Caco-2 (cell line): ENCODE measurements around the gene SNX30. TPM values are rescaled to one million over a fixed set of nuclear protein-coding genes. Genes with fewer than 3 reads are reported as not detected.

ENCODE experiments used
- BruUV-seq: library from RNA; stranded (reverse); fragments of 400-500 nt; replicated peaks from 2 replicates; lab custom pipeline; 2021; lab: Mats Ljungman, UMichigan
- CTCF ChIA-PET: fragments of 300-600 bp; sonication (Branson Sonifier 250); formaldehyde crosslinking; loops from one replicate; lab custom pipeline; 2022; ENCODE audit warnings: antibody characterized with exemption; lab: Charles Lee
- POLR2A ChIA-PET: fragments of 300-600 bp; sonication (Branson Sonifier 250); formaldehyde crosslinking; loops from one replicate; lab custom pipeline; 2022; ENCODE audit warnings: antibody characterized with exemption; lab: Charles Lee
- DNase-seq, 2 experiments: peaks; one replicate each; pipeline versions ENCODE4 v3.0.0 to v3.0.0-alpha.2; 2020 to 2022
- H3K27me3 ChIP-seq: replicated peaks from 2 replicates; pipeline ENCODE4 v1.6.0; 2011; ENCODE audit warnings: low read length; ENCODE audit not compliant: control insufficient read depth, insufficient read depth
- H3K36me3 ChIP-seq: 2 replicates; pipeline ENCODE4 v1.5.1; 2011; ENCODE audit warnings: low read length; ENCODE audit not compliant: control insufficient read depth, insufficient read depth
- H3K4me1 ChIP-seq: fragments of 250-450 bp; sonication (Bioruptor Pico); 2 replicates; pipeline ENCODE4 v1.5.1; 2020; ENCODE audit warnings: mild to moderate bottlenecking
- H3K4me3 ChIP-seq: 2 replicates; pipeline ENCODE4 v1.5.1; 2011; ENCODE audit warnings: low read depth, mild to moderate bottlenecking, control low read depth, low read length
- H3K9me3 ChIP-seq: fragments of 250-450 bp; sonication (Bioruptor Pico); 2 replicates; pipeline ENCODE4 v1.5.1; 2020; ENCODE audit warnings: mild to moderate bottlenecking, moderate library complexity
- H3K27ac Mint-ChIP-seq: one replicate; pipeline ENCODE4 v1.8.0; 2022; ENCODE audit warnings: mixed read lengths; ENCODE audit not compliant: unreplicated experiment
- H3K27me3 Mint-ChIP-seq: one replicate; pipeline ENCODE4 v1.8.0; 2022; ENCODE audit warnings: mixed read lengths; ENCODE audit not compliant: insufficient read depth, unreplicated experiment
- H3K36me3 Mint-ChIP-seq: one replicate; pipeline ENCODE4 v1.8.0; 2022; ENCODE audit warnings: mild to moderate bottlenecking, mixed read lengths; ENCODE audit not compliant: insufficient read depth, unreplicated experiment
- H3K4me1 Mint-ChIP-seq: one replicate; pipeline ENCODE4 v1.8.0; 2022; ENCODE audit warnings: low read depth, mixed read lengths; ENCODE audit not compliant: unreplicated experiment
- H3K4me3 Mint-ChIP-seq: one replicate; pipeline ENCODE4 v1.8.0; 2022; ENCODE audit warnings: mild to moderate bottlenecking, moderate library complexity, mixed read lengths; ENCODE audit not compliant: unreplicated experiment
- H3K9me3 Mint-ChIP-seq: one replicate; pipeline ENCODE4 v1.8.0; 2022; ENCODE audit warnings: mixed read lengths; ENCODE audit not compliant: unreplicated experiment
- CTCF ChIP-seq, 2 experiments: fragments of 200-600 bp in 1 of 2; IDR thresholded peaks; 1 replicate in 1 of 2; 2 replicates in 1 of 2; pipeline versions ENCODE4 v1.5.1 to v1.8.0; 2011 to 2022; ENCODE audit warnings: antibody characterized with exemption in 1 of 2, control low read depth in 1 of 2, inconsistent platforms in 1 of 2, low read depth in 1 of 2, low read length in 1 of 2, mild to moderate bottlenecking in 1 of 2, moderate library complexity in 1 of 2; ENCODE audit not compliant: insufficient read depth in 1 of 2, severe bottlenecking in 1 of 2, unreplicated experiment in 1 of 2
- intact Hi-C: fragments of 100-400 bp; cut with micrococcal nuclease; formaldehyde crosslinking; loops from one replicate; pipeline ENCODE4 v1.10.0; 2022; ENCODE audit not compliant: unreplicated experiment
- total RNA-seq: library from RNA; stranded (reverse); gene quantifications from 2 replicates; pipeline ENCODE4 v1.2.3, GENCODE V29; 2022

Gene SNX30
- total RNA-seq, 1 experiment from 2014 or later, result 21.8 TPM

- Histone ChIP-seq H3K36me3 (no peaks in the 10 kb centered on the region), H3K4me3 (no peak overlapping the region), H3K4me1 (peaks cover 15% of the 10 kb centered on the region; the same call in 1 of the 2 replicates), H3K27me3 (no peaks in the 10 kb centered on the region), H3K9me3 (no peaks in the 10 kb centered on the region)
- Mint-ChIP-seq H3K27ac (no peak overlapping the region), H3K4me1 (peaks cover 24% of the 10 kb centered on the region), H3K9me3 (no peaks in the 10 kb centered on the region), H3K27me3 (no peaks in the 10 kb centered on the region), H3K4me3 (no peak overlapping the region), H3K36me3 (no peaks in the 10 kb centered on the region)
- intact Hi-C loops, result no loop called here
- CTCF ChIA-PET, result no interaction called here
- no peak for TF ChIP-seq CTCF (IDR thresholded peaks at IDR 0.05; ENCODE audit: insufficient read depth in 1 of 2, low read depth in 1 of 2, low read length in 1 of 2, severe bottlenecking in 1 of 2, unreplicated experiment in 1 of 2)
- POLR2A ChIA-PET, result no interaction called here
- no TSS peak for BruUV-seq
- DNase-seq, result no peak
Observed at GRCh38 chr9:112785986-112786385, 35.4 kb downstream of the SNX30 start.

DNA sequence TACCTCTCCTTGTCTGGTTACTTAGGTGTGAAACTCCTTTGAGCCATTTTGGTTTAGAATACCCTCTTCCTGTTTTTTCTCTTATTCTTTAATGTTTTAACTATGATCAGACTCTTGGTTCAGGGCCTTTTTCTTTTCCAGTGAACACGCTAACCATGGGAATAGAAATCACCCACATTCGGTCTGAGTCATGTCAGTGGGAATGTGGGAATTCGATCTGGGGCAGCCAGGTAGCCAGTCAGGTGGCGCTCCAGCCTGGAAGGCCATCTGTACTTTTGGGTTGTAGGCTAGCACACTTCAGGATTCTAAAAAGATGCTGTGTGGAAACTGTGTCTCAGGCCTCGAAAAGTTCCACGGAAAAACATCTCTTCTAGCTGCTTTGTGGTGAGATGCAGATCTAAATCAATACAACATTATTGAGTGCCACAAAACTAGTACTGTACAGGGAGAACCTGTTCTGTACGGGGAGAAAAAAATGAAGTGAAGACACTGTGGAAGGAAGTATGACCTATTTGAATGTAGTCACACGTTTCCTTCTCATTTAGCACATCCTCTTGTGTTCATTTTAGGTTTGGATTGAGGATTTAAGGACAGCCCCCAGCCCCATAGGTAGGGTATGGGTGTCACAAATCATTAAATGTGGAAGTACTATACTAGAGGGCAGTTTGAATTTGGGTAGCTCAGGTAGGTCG is 36.4 kb downstream of the SNX30 start:
- Mint-ChIP-seq H3K9me3 (no peaks in the 10 kb centered on the region), H3K4me3 (no peak overlapping the region), H3K27me3 (no peaks in the 10 kb centered on the region), H3K4me1 (peaks cover 24% of the 10 kb centered on the region), H3K27ac (no peak overlapping the region), H3K36me3 (no peaks in the 10 kb centered on the region)
- H3K9me3 ChIP-seq, result no peaks in the 10 kb centered on the region
- H3K4me1 ChIP-seq, result peaks cover 15% of the 10 kb centered on the region; the same call in 1 of the 2 replicates
- DNase-seq, result no peak
- no peak for TF ChIP-seq CTCF (IDR thresholded peaks at IDR 0.05; ENCODE audit: insufficient read depth in 1 of 2, low read depth in 1 of 2, low read length in 1 of 2, severe bottlenecking in 1 of 2, unreplicated experiment in 1 of 2)
- POLR2A ChIA-PET, result no interaction called here
- no peak overlapping the region for H3K4me3 ChIP-seq
- intact Hi-C loops, result no loop called here
- H3K27me3 ChIP-seq, result no peaks in the 10 kb centered on the region
- CTCF ChIA-PET, result no interaction called here
- BruUV-seq, result no TSS peak
- H3K36me3 ChIP-seq, result no peaks in the 10 kb centered on the region

GRCh38 chr9:112787978-112788377 is 37.4 kb downstream of the SNX30 start:
- no peak for DNase-seq
- intact Hi-C loops, result no loop called here
- TF ChIP-seq CTCF (IDR thresholded peaks at IDR 0.05; ENCODE audit: insufficient read depth in 1 of 2, low read depth in 1 of 2, low read length in 1 of 2, severe bottlenecking in 1 of 2, unreplicated experiment in 1 of 2), result no peak
- Mint-ChIP-seq H3K4me3 (no peak overlapping the region), H3K4me1 (peaks cover 17% of the 10 kb centered on the region), H3K27me3 (no peaks in the 10 kb centered on the region), H3K36me3 (no peaks in the 10 kb centered on the region), H3K9me3 (no peaks in the 10 kb centered on the region), H3K27ac (no peak overlapping the region)
- H3K4me1 ChIP-seq, result peaks cover 15% of the 10 kb centered on the region; the same call in 1 of the 2 replicates
- no peaks in the 10 kb centered on the region for H3K9me3 ChIP-seq
- H3K27me3 ChIP-seq, result no peaks in the 10 kb centered on the region
- CTCF ChIA-PET, result no interaction called here
- BruUV-seq, result no TSS peak
- no peaks in the 10 kb centered on the region for H3K36me3 ChIP-seq
- POLR2A ChIA-PET, result no interaction called here
- no peak overlapping the region for H3K4me3 ChIP-seq
